Activated CD8-positive, alpha-beta memory T cell treated with anti-CD3 and anti-CD28 coated beads, Interleukin-2, amount 50 U/mL, for 48 hours (primary cell): ENCODE results near the gene ADD1.
"Not testable (repeated sequence)": the region's sequence is repeated elsewhere in the genome, so short reads cannot be mapped to it uniquely, and the experiment has no call there.

Source experiments
- DNase-seq: peaks from one replicate; pipeline ENCODE4 v3.0.0-alpha.2; 2020

The ADD1 gene

GRCh38 chr4:2891294-2891693 lies 47.6 kb downstream of the ADD1 start:
- no peak for DNase-seq

- DNase-seq = no peak
Measured at GRCh38 chr4:2893772-2894171, 50.1 kb downstream of the ADD1 start.

GRCh38 chr4:2898001-2898400 lies 54.4 kb downstream of the ADD1 start:
- no peak for DNase-seq

- no peak for DNase-seq
Measured at GRCh38 chr4:2900741-2901140, 57.1 kb downstream of the ADD1 start.

GRCh38 chr4:2901186-2901585 lies 57.5 kb downstream of the ADD1 start:
- no peak for DNase-seq

GRCh38 chr4:2902126-2902525 lies 58.5 kb downstream of the ADD1 start:
- DNase-seq = no peak

GRCh38 chr4:2905544-2905943 lies 61.9 kb downstream of the ADD1 start:
- no peak for DNase-seq

- DNase-seq = no peak
Measured at GRCh38 chr4:2906218-2906617, 62.6 kb downstream of the ADD1 start.

- DNase-seq = no peak
Measured at GRCh38 chr4:2907226-2907625, 63.6 kb downstream of the ADD1 start.

- DNase-seq = no peak
Measured at GRCh38 chr4:2907706-2908293, 64.2 kb downstream of the ADD1 start.

GRCh38 chr4:2908686-2909085 lies 65.0 kb downstream of the ADD1 start:
- no peak for DNase-seq

- DNase-seq = no peak
Measured at GRCh38 chr4:2909583-2909982, 65.9 kb downstream of the ADD1 start.

- DNase-seq = no peak
Measured at GRCh38 chr4:2910409-2910808, 66.8 kb downstream of the ADD1 start.

GRCh38 chr4:2911868-2912267 lies 68.2 kb downstream of the ADD1 start:
- no peak for DNase-seq

GRCh38 chr4:2913168-2913567 lies 69.5 kb downstream of the ADD1 start:
- DNase-seq = peak; percentile 33

GRCh38 chr4:2914256-2915126 lies 70.8 kb downstream of the ADD1 start:
- DNase-seq = peak; percentile 60

GRCh38 chr4:2915789-2916188 lies 72.1 kb downstream of the ADD1 start:
- peak; percentile 42 for DNase-seq

- DNase-seq = not testable (repeated sequence)
Measured at GRCh38 chr4:2916696-2917095, 73.1 kb downstream of the ADD1 start.

- DNase-seq = not testable (repeated sequence)
Measured at GRCh38 chr4:2918300-2918699, 74.7 kb downstream of the ADD1 start.

GRCh38 chr4:2918714-2919113 lies 75.1 kb downstream of the ADD1 start:
- not testable (repeated sequence) for DNase-seq

GRCh38 chr4:2922453-2923101 lies 78.9 kb downstream of the ADD1 start:
- DNase-seq = peak; percentile 52

- DNase-seq = peak; percentile 46
Measured at GRCh38 chr4:2923141-2923551, 79.5 kb downstream of the ADD1 start.

- DNase-seq = peak; percentile 44
Measured at GRCh38 chr4:2923668-2924173, 80.1 kb downstream of the ADD1 start.

GRCh38 chr4:2924286-2924685 lies 80.6 kb downstream of the ADD1 start:
- peak; percentile 39 for DNase-seq
